ENCODE measurements around the gene GPR31.

- no peak for TF ChIP-seq CTCF (IDR thresholded peaks at IDR 0.05; ENCODE audit: insufficient read depth, low read depth, low read length)
- TF ChIP-seq EZH2 (IDR thresholded peaks at IDR 0.05; ENCODE audit: insufficient read depth, low read length): no peak
Observed at GRCh38 chr6:167125410-167125809, 32.4 kb downstream of the GPR31 start.

All from astrocyte (in vitro differentiated cells and primary cell).